Testis (tissue), 3 donors: Measurements from ENCODE around the gene MB21D2. TPM values are rescaled to one million over a fixed set of nuclear protein-coding genes. Genes with fewer than 3 reads are reported as not detected.

Experiments used
- DNase-seq: peaks from one replicate; pipeline ENCODE4 v3.0.0-alpha.2; 2019
- H3K27ac ChIP-seq, 2 donors: fragments of 200-600 bp; sonication (generic); one replicate each; pipeline ENCODE4 v1.5.1; 2019
- H3K27me3 ChIP-seq: fragments of 200-600 bp; sonication (generic); one replicate; pipeline ENCODE4 v1.5.1; 2019
- H3K36me3 ChIP-seq: fragments of 200-600 bp; sonication (generic); one replicate; pipeline ENCODE4 v1.5.1; 2017; ENCODE audit warnings: low read depth; ENCODE audit errors: missing control alignments
- H3K4me1 ChIP-seq: fragments of 200-600 bp; sonication (generic); one replicate; pipeline ENCODE4 v1.5.1; 2019
- H3K4me3 ChIP-seq, 2 donors: fragments of 200-600 bp; sonication (generic); one replicate each; pipeline ENCODE4 v1.5.1; 2017 to 2019
- H3K9me3 ChIP-seq: fragments of 200-600 bp; sonication (generic); one replicate; pipeline ENCODE4 v1.5.1; 2017
- POLR2A ChIP-seq: fragments of 450-650 bp; IDR thresholded peaks from one replicate; pipeline ENCODE4 v1.6.1; 2017; ENCODE audit warnings: antibody characterized with exemption, mild to moderate bottlenecking, moderate library complexity
- WGBS, 2 donors: methylation state at CpG; one replicate each; pipeline ENCODE4 v1.1.5; 2018; 5-methylcytosine and 5-hydroxymethylcytosine counted together
- intact Hi-C: fragments of 100-400 bp; cut with DNase I; formaldehyde crosslinking; loops from one replicate; pipeline ENCODE4 v1.15.1; 2023; ENCODE audit warnings: low total_unique reads
- polyA plus RNA-seq: library from polyadenylated mRNA; stranded (reverse); fragments of 350-450 nt; fragmentation: Illumina TruSeq; extraction: RNeasy Lipid Tissue Mini Kit (QIAGEN cat#74804); gene quantifications from one replicate; pipeline ENCODE4 v1.2.3, GENCODE V29; 2014; ENCODE audit warnings: low read depth, low replicate concordance; ENCODE audit not compliant: insufficient read depth
- total RNA-seq, 2 donors: library from RNA; depleted of rRNA; stranded (reverse); fragments of >200 nt; gene quantifications; one replicate each; pipeline ENCODE4 v1.2.3, GENCODE V29; 2016
- TF ChIP-seq, protein P1 (sequence below), 3 experiments: fragments of 450-650 bp in 2 of 3; fragments of 200-600 bp in 1 of 3; sonication (generic) in 1 of 3; IDR thresholded peaks; one replicate each; pipeline ENCODE4 v1.5.1; 2016 to 2019; ENCODE audit warnings: antibody characterized with exemption in 3 of 3, mild to moderate bottlenecking in 2 of 3, moderate library complexity in 1 of 3

The MB21D2 gene
- total and polyA plus RNA-seq, 3 donors from 2014 or later = 13.4 to 29.2 (median 23.9) TPM

DNA sequence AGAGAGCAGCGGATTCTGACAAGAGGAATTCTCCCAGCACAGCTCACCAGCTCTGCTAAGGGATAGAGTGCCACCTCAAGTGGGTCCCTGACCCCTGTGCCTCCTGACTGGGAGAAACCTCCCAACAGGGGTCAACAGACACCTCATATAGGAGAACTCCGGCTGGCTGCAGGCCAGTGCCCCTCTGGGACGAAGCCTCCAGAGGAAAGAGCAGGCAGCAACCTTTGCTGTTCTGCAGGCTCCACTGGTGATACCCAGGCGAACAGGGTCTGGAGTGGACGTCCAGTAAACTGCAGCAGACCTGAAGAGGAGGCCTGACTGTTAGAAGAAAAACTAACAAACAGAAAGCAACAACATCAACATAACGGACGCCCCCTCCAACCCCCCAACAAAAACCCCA is 159.0 kb downstream of the MB21D2 start:
- Histone ChIP-seq H3K4me1 (no peaks in the 10 kb centered on the region), H3K4me3 (no peak overlapping the region), H3K36me3 (no peaks in the 10 kb centered on the region), H3K27ac (no peak overlapping the region), H3K9me3 (no peaks in the 10 kb centered on the region), H3K27me3 (no peaks in the 10 kb centered on the region)
- TF ChIP-seq, protein P1, sequence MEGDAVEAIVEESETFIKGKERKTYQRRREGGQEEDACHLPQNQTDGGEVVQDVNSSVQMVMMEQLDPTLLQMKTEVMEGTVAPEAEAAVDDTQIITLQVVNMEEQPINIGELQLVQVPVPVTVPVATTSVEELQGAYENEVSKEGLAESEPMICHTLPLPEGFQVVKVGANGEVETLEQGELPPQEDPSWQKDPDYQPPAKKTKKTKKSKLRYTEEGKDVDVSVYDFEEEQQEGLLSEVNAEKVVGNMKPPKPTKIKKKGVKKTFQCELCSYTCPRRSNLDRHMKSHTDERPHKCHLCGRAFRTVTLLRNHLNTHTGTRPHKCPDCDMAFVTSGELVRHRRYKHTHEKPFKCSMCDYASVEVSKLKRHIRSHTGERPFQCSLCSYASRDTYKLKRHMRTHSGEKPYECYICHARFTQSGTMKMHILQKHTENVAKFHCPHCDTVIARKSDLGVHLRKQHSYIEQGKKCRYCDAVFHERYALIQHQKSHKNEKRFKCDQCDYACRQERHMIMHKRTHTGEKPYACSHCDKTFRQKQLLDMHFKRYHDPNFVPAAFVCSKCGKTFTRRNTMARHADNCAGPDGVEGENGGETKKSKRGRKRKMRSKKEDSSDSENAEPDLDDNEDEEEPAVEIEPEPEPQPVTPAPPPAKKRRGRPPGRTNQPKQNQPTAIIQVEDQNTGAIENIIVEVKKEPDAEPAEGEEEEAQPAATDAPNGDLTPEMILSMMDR (IDR thresholded peaks at IDR 0.05) = no peak
- no peak for TF ChIP-seq POLR2A
- no peak for DNase-seq
- intact Hi-C loops = no loop called here
- 89 to 92% methylated on average over 7 of the region's 7 CpGs for WGBS, 2 donors

DNA sequence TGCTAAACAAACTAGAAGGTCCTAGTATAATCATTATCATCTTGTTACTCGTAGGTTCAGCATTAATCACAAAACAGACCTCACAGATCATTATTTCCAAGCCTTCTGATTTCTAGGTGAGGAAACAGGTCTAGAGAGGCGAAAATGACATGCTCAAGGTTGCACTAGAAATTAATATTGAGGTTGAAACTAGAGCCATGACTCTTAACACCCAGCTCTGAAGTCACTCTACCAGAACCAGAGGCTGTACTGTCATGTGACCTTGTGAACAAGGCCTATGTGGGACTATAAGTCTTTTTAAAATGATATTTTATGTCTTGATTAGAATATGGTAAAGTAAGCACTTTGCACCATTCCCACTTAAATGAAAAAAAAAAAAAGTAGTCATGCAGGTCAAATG is 166.5 kb downstream of the MB21D2 start:
- Histone ChIP-seq H3K9me3 (no peaks in the 10 kb centered on the region), H3K36me3 (no peaks in the 10 kb centered on the region), H3K4me1 (no peaks in the 10 kb centered on the region), H3K4me3 (no peak overlapping the region), H3K27me3 (no peaks in the 10 kb centered on the region), H3K27ac (no peak overlapping the region)
- no peak for TF ChIP-seq POLR2A
- no peak for DNase-seq
- WGBS, 2 donors = 54 to 58% methylated on average over 2 of the region's 2 CpGs
- intact Hi-C loops = no loop called here

DNA sequence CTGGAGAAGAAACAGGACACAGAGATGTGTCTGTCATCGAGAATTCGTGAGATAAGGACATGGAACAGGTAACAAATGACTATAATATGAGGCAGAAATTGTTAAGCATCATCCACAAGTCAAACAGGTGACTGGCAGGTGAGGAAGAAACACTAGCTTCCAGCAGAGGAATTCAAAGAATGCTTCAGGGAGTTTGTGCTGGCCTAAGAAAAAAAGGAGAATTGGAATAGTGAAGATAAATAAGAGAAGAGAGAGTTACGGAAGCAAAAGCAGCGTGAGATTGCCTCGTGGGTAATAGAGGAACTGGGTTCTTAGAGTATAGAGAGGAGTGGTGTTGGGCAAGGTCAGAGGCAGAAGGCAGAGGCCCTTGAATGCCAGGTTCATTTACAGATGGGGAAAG is 167.5 kb downstream of the MB21D2 start:
- no peaks in the 10 kb centered on the region for H3K27me3 ChIP-seq
- H3K4me1 ChIP-seq = no peaks in the 10 kb centered on the region
- H3K4me3 ChIP-seq = no peak overlapping the region
- TF ChIP-seq, protein P1 (IDR thresholded peaks at IDR 0.05) = no peak
- TF ChIP-seq POLR2A = no peak
- intact Hi-C loops = no loop called here
- no peaks in the 10 kb centered on the region for H3K9me3 ChIP-seq
- H3K27ac ChIP-seq = no peak overlapping the region
- WGBS, 2 donors = 58 to 62% methylated on average over 5 of the region's 5 CpGs
- H3K36me3 ChIP-seq = no peaks in the 10 kb centered on the region
- DNase-seq = no peak

DNA sequence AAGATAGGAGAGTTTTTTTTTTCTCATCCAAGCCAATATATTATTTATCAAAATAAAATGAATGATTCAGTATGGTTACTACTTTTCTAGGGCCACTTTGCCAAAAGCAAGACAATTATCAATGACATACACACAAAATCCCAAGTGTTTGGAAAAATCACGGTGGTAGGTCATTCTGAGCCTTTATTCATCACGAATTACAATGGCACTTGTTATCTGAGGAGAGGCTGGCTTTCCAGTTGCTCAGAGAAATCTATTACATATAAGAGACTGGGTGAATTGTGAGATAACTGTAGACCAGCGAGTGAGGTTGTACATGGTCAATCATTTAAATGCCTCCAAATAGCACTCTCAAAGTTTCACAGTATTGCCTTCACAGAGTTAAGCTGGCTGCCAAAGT is 169.9 kb downstream of the MB21D2 start:
- no peak for DNase-seq
- intact Hi-C loops = no loop called here
- WGBS, 2 donors = 69 to 82% methylated on average over 3 of the region's 3 CpGs
- Histone ChIP-seq H3K27ac (no peak overlapping the region), H3K27me3 (no peaks in the 10 kb centered on the region), H3K9me3 (no peaks in the 10 kb centered on the region), H3K4me3 (no peak overlapping the region), H3K36me3 (no peaks in the 10 kb centered on the region), H3K4me1 (no peaks in the 10 kb centered on the region)
- TF ChIP-seq, protein P1 (IDR thresholded peaks at IDR 0.05) = no peak
- TF ChIP-seq POLR2A = no peak

DNA sequence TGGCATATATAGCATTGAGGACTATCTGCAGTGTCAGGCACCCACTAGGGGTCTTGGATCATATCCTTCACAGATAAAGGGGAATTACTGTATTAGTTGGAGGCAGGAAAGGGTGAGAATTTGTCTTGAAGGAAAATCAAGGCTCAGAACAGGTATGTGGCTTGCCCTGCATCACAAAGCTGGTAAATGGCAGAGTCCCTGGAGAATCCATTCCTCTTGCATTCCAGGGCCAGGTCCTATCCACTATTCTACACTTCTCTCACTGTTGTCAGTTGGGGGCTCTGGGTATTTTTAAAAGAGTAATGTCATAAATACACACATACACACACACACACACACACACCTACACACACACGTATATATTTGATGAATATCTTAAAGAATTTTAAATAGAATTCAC is 170.5 kb downstream of the MB21D2 start:
- no peaks in the 10 kb centered on the region for H3K36me3 ChIP-seq

More for the DNA sequence above, 170.5 kb downstream of the MB21D2 start:
- no peaks in the 10 kb centered on the region for H3K4me1 ChIP-seq
- no peak overlapping the region for H3K4me3 ChIP-seq
- DNase-seq = no peak
- no peak overlapping the region for H3K27ac ChIP-seq
- TF ChIP-seq POLR2A = no peak
- TF ChIP-seq, protein P1 (IDR thresholded peaks at IDR 0.05) = no peak
- no peaks in the 10 kb centered on the region for H3K27me3 ChIP-seq
- intact Hi-C loops = no loop called here
- H3K9me3 ChIP-seq = no peaks in the 10 kb centered on the region
- WGBS, 2 donors = 73 to 86% methylated on average over 1 of the region's 1 CpG

Other genes with a start within 250 kb of the MB21D2 start
- 1 to 10 TPM; 2.3 to 3.0 TPM for gene FGF12, start 190.3 kb downstream of the MB21D2 start, total RNA-seq
- gene FGF12, start 190.3 kb downstream of the MB21D2 start, polyA plus RNA-seq = 3.3 TPM